ENCODE measurements around the gene ASF1B. TPM values are rescaled to one million over a fixed set of nuclear protein-coding genes. Genes with fewer than 3 reads are reported as not detected.

Gene ASF1B
- total RNA-seq, 1 experiment from 2014 or later: 67.4 TPM

DNA sequence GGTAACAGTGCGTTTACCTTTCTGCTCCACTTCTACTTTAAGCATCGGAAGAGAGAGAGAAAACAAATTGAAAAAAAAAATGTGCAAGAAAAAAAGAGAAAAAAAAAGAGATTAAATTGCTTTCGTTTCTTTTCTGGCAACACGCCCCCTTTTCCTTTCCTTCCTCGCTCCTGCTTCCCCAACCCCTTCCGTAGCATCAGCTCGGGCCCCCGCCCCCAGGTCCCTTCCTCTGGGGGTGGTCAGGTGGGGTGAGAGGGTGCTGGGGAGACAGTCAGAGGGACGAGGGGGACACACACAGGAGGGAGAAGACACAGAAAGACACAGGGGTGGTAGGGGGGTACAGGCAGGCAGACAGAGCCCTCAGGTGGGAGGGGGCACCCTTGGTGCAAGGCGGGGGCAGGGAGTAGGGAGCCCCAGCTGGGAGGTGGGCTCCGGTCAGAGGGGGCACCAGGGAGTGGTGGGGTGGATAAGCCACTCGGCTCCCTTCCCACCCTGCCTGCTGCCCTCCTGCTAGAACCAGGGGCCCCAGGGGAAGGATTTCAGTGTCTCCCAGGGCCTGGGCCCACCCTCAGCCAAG is 30.7 kb upstream of the ASF1B start:
- no peaks in the 10 kb centered on the region for H3K9me3 ChIP-seq (ENCODE audit: insufficient read depth, low read depth)
- no peaks in the 10 kb centered on the region for H3K9me2 ChIP-seq (ENCODE audit: insufficient read depth)
- no peak for DNase-seq
- no peaks in the 10 kb centered on the region for H3K27me3 ChIP-seq (ENCODE audit: insufficient read depth, low read depth)
- POLR2A ChIA-PET (ENCODE audit: unreplicated experiment): no interaction called here
- H3K4me2 ChIP-seq: no peak overlapping the region
- no peak overlapping the region for H3K4me3 ChIP-seq
- H3K4me1 ChIP-seq (replicated peaks; ENCODE audit: insufficient read depth): no peaks in the 10 kb centered on the region
- H3K79me2 ChIP-seq (ENCODE audit: low read depth): no peaks in the 10 kb centered on the region
- no peak overlapping the region for H2AFZ ChIP-seq
- H3K27ac ChIP-seq: no peak overlapping the region
- TF ChIP-seq EZH2 (IDR thresholded peaks at IDR 0.05; ENCODE audit: low read depth): no peak
- TF ChIP-seq, protein P1, sequence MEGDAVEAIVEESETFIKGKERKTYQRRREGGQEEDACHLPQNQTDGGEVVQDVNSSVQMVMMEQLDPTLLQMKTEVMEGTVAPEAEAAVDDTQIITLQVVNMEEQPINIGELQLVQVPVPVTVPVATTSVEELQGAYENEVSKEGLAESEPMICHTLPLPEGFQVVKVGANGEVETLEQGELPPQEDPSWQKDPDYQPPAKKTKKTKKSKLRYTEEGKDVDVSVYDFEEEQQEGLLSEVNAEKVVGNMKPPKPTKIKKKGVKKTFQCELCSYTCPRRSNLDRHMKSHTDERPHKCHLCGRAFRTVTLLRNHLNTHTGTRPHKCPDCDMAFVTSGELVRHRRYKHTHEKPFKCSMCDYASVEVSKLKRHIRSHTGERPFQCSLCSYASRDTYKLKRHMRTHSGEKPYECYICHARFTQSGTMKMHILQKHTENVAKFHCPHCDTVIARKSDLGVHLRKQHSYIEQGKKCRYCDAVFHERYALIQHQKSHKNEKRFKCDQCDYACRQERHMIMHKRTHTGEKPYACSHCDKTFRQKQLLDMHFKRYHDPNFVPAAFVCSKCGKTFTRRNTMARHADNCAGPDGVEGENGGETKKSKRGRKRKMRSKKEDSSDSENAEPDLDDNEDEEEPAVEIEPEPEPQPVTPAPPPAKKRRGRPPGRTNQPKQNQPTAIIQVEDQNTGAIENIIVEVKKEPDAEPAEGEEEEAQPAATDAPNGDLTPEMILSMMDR (conservative IDR thresholded peaks at IDR 0.05): no peak
- intact Hi-C loops (cut with micrococcal nuclease; ENCODE audit: unreplicated experiment): no loop called here
- BruUV-seq (replicated peaks): no TSS peak
- no peaks in the 10 kb centered on the region; the same call in 1 of the 2 replicates for H3K36me3 ChIP-seq (ENCODE audit: low read depth)
- no peaks in the 10 kb centered on the region for H4K20me1 ChIP-seq (ENCODE audit: insufficient read depth)
- CTCF ChIA-PET: no interaction called here
- H3F3A ChIP-seq (ENCODE audit: insufficient read depth, low read depth): peaks cover 3% of the 10 kb centered on the region; the same call in 1 of the 2 replicates

DNA sequence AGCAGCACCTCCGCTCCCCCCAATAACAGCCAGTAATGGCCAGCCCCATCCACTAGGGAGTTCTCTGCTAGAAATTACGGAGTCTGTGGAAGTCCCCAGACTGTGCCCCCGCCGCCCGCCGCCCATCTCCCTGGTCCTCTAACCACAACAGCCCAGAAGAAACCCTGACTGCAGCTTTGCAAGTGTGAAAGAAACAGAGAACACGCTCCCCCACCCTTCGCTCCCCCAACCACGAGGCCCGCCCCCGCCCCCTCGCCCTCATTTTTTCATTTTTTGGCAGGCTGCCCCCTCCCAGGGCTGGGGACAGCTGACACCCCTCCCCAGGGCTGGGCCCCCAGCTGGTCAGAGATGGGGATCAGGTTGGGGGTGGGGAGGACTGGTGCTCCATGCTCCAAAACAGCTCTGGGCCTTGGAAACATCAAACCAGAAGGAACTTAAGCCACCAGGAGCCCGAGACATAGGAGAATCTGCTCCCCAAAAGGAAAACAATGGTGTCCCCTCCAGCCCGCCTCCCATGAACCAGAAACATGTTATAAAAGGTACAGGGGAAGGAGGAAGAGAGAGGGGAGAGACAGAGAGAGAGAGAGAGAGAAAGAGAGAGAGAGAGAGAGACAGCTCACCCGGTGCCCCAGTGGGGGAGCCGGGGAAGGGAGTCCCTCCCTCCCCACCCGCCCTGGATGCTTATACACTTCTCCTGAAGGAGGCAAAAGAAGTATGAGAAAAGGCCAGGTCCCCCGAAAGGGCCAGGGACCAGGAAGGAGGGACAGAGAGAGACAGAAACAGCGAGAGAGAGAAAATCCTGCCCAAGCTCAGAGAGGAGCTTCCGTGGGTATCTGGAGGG is 29.8 kb upstream of the ASF1B start:
- Histone ChIP-seq H3K4me3 (no peak overlapping the region), H3K27me3 (ENCODE audit: insufficient read depth, low read depth) (no peaks in the 10 kb centered on the region), H3K79me2 (ENCODE audit: low read depth) (no peaks in the 10 kb centered on the region), H3K36me3 (ENCODE audit: low read depth) (no peaks in the 10 kb centered on the region; the same call in 1 of the 2 replicates), H3F3A (ENCODE audit: insufficient read depth, low read depth) (peaks cover 3% of the 10 kb centered on the region; the same call in 1 of the 2 replicates), H3K27ac (no peak overlapping the region), H4K20me1 (ENCODE audit: insufficient read depth) (no peaks in the 10 kb centered on the region), H3K9me3 (ENCODE audit: insufficient read depth, low read depth) (no peaks in the 10 kb centered on the region), H2AFZ (no peak overlapping the region), H3K9me2 (ENCODE audit: insufficient read depth) (no peaks in the 10 kb centered on the region), H3K4me1 (replicated peaks; ENCODE audit: insufficient read depth) (no peaks in the 10 kb centered on the region), H3K4me2 (no peak overlapping the region)
- intact Hi-C loops (cut with micrococcal nuclease; ENCODE audit: unreplicated experiment): no loop called here
- CTCF ChIA-PET: no interaction called here
- no peak for TF ChIP-seq EZH2 (IDR thresholded peaks at IDR 0.05; ENCODE audit: low read depth)
- DNase-seq: no peak
- BruUV-seq (replicated peaks): no TSS peak
- POLR2A ChIA-PET (ENCODE audit: unreplicated experiment): no interaction called here

DNA sequence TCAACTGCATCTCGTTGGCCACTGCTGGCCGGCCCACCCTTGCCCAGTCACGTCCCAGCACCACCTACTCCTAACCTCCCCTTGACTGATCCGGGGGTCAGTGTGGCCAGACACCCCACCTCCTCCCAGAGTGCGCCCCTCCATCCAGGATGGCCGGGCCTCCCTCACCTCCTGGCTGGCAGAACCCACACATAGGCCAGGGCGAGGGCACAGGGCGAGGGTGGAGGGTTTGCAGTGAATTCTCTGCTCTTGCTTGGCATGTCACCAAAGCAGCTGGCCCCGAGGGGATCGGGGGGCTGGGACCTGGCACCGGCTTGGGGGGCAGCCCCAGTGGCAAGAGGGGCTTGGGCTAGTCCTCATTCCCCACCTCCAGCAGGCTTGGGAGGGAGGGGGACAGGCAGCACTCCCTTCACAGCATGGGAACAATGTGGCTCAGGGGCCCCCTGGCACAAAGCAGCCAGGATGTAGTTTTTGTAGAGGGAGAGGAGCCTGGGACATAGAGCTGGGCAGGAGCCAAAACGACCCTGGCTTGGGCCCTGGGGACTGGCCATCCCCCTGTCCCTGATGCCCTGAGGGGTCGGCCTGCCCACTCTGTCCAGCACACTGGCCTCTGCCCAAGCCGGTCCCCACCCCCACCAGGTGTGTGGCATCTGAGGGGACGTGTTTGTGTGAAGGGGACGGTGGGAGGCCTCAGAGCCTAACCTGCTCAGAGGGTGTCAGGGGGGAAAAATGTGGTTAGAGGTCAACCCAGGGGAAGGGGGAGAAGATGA is 28.5 kb upstream of the ASF1B start:
- no peak overlapping the region for H3K4me3 ChIP-seq
- no peak overlapping the region for H3K27ac ChIP-seq
- peaks cover 3% of the 10 kb centered on the region; the same call in 1 of the 2 replicates for H3F3A ChIP-seq (ENCODE audit: insufficient read depth, low read depth)
- intact Hi-C loops (cut with micrococcal nuclease; ENCODE audit: unreplicated experiment): no loop called here
- no peak overlapping the region for H2AFZ ChIP-seq
- no peaks in the 10 kb centered on the region for H3K27me3 ChIP-seq (ENCODE audit: insufficient read depth, low read depth)
- no peaks in the 10 kb centered on the region for H3K9me3 ChIP-seq (ENCODE audit: insufficient read depth, low read depth)
- no peaks in the 10 kb centered on the region for H4K20me1 ChIP-seq (ENCODE audit: insufficient read depth)
- H3K79me2 ChIP-seq (ENCODE audit: low read depth): no peaks in the 10 kb centered on the region
- no peak for DNase-seq
- ChIA-PET CTCF (no interaction called here), POLR2A (ENCODE audit: unreplicated experiment) (no interaction called here)
- H3K4me2 ChIP-seq: no peak overlapping the region
- TF ChIP-seq, protein P1 (conservative IDR thresholded peaks at IDR 0.05): no peak
- no peak for TF ChIP-seq EZH2 (IDR thresholded peaks at IDR 0.05; ENCODE audit: low read depth)
- no TSS peak for BruUV-seq (replicated peaks)
- no peaks in the 10 kb centered on the region for H3K4me1 ChIP-seq (replicated peaks; ENCODE audit: insufficient read depth)
- H3K9me2 ChIP-seq (ENCODE audit: insufficient read depth): no peaks in the 10 kb centered on the region
- H3K36me3 ChIP-seq (ENCODE audit: low read depth): no peaks in the 10 kb centered on the region; the same call in 1 of the 2 replicates
